ENCODE measurements around the gene C14orf180.

DNA sequence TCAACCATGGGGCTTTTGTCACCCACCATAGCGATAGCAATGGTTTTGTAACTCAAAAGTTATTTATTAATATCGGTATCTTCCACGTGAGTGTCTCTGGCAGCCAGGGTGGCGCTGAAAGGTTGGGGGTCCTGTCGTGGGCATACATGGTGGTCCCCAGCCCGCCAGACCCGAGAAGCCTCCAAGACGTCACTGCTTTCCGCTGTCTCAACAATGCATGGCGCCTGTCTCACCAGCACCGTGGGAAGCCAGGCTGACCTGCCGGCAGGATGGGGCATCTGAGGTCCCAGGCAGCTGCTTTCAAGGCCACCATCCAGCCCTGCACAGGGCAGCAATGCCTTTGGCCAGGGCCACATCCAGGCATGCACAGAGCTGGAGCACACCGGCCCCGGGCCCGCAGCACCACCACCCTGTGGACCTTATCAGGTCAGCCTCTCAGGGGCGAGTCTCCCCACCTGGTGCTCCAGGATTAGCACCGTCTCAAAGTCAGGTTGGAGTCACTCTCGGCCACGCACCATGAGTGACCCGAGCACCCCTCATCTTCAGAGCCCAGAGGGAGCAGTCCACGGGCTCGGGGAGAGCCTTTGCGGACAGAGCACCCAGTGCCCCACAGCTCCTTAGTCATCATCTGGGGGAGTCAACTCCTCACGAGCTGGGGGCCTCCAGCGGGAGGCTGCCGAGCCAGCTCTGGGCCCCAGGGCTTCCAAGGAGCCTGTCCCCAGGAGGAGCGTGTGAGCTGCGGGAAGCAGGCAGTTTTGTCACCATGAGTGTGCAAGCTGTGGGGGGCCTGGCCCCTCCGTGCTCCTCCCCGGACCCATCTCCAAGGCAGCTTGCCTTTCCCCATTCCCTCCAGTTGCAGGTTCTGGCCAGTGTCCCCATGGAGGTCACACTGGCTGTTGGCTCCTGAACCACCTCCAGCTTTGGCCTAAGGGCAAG, 14.6 kb upstream of the C14orf180 start:
- TF ChIP-seq, protein P1, sequence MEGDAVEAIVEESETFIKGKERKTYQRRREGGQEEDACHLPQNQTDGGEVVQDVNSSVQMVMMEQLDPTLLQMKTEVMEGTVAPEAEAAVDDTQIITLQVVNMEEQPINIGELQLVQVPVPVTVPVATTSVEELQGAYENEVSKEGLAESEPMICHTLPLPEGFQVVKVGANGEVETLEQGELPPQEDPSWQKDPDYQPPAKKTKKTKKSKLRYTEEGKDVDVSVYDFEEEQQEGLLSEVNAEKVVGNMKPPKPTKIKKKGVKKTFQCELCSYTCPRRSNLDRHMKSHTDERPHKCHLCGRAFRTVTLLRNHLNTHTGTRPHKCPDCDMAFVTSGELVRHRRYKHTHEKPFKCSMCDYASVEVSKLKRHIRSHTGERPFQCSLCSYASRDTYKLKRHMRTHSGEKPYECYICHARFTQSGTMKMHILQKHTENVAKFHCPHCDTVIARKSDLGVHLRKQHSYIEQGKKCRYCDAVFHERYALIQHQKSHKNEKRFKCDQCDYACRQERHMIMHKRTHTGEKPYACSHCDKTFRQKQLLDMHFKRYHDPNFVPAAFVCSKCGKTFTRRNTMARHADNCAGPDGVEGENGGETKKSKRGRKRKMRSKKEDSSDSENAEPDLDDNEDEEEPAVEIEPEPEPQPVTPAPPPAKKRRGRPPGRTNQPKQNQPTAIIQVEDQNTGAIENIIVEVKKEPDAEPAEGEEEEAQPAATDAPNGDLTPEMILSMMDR (IDR thresholded peaks at IDR 0.05; ENCODE audit: low read depth, low read length) = no peak
- TF ChIP-seq EZH2phosphoT487 (IDR thresholded peaks at IDR 0.05; ENCODE audit: low read depth) = no peak

Measured in OCI-LY3 (cell line).